ENCODE data around the gene LIN37. TPM values are rescaled to one million over a fixed set of nuclear protein-coding genes. Genes with fewer than 3 reads are reported as not detected.

Gene LIN37
- total RNA-seq, 4 donors from 2014 or later: 7.5 to 12.2 (median 10.0) TPM

DNA sequence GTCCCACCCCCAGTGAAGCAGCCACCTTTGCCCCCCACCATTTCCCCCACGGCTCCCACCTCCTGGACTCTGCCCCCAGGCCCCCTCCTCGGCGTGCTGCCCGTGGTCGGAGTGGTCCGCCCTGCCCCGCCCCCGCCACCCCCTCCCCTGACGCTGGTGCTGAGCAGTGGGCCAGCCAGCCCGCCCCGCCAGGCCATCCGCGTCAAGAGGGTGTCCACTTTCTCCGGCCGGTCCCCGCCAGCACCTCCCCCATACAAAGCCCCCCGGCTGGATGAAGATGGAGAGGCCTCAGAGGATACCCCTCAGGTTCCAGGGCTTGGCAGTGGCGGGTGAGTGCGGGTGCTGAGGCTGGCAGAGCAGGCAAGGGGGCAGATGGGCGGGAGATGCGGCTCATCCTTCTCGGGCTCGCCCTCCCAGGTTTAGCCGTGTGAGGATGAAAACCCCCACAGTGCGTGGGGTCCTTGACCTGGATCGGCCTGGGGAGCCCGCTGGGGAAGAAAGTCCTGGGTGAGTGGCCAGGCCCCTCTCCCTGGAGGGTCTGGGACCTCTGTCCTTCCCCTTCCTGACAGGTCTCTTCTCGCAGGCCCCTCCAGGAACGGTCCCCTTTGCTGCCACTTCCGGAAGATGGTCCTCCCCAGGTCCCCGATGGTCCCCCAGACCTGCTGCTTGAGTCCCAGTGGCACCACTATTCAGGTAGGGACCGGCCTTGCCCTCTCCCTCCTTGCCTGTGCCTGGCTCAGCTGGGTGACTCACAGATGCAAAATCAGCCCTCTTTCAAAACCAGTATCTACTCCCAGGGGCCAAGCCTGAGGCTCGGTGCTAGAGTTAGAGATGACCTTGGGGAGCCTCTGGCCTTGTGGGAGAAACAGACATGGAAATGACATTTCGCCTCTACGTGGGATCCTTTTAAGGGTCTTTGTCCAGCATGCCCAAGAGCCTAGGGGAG is 14.9 kb upstream of the LIN37 start:
- TF ChIP-seq CTCF (IDR thresholded peaks at IDR 0.05; ENCODE audit: low read depth): no peak

GRCh38 chr19:35734273-35734672 is 14.1 kb upstream of the LIN37 start:
- no peak for TF ChIP-seq CTCF (IDR thresholded peaks at IDR 0.05; ENCODE audit: low read depth)

DNA sequence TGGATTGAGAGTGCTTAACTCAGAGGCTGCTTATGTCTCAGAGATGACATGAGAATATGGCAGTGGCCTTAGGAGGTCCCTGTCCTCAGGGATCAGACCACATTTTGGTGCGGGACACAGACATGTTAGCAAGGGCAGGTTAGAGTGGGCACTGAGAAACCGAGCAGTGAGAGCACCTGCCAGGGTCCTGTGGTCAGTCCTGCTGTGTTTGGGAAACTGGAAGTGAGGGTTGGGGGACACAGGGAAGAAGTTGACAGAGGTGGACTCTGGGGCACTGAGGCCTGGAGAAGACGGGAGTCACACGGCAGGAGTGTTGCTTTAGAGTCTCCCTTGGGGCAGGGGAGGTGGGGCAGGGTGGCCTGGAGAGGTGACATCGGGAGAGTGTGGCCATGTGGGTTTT is 13.5 kb upstream of the LIN37 start:
- no peak for TF ChIP-seq CTCF (IDR thresholded peaks at IDR 0.05; ENCODE audit: low read depth)

GRCh38 chr19:35736913-35737886 is 11.2 kb upstream of the LIN37 start:
- TF ChIP-seq CTCF (IDR thresholded peaks at IDR 0.05; ENCODE audit: low read depth): no peak

- no peak for TF ChIP-seq CTCF (IDR thresholded peaks at IDR 0.05; ENCODE audit: low read depth)
Observed at GRCh38 chr19:35738021-35738886, 10.1 kb upstream of the LIN37 start.

DNA sequence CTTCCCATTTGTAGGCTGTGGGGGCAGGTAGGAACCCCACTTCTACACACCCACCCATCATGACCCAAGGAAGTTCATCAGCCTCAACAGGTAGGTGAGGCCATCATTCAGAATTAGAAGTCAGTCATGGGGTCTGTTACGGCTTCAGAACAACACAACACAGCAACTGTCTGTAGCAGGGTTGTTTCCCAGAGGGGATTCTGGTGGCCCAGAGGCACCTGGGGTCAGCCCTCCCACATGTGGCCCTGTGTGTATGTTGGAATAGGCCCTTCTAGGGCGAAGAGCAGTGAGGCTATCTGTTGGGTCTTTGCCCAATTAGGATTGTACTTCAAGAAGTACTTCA is 9.5 kb upstream of the LIN37 start:
- TF ChIP-seq CTCF (IDR thresholded peaks at IDR 0.05; ENCODE audit: low read depth): no peak
